OCI-LY7 (cell line): ENCODE measurements around the gene DIABLO. TPM values are rescaled to one million over a fixed set of nuclear protein-coding genes. Genes with fewer than 3 reads are reported as not detected.

Experiments
- BruUV-seq: library from RNA; stranded (reverse); fragments of 400-500 nt; replicated peaks from 2 replicates; lab custom pipeline; 2021; lab: Mats Ljungman, UMichigan
- CTCF ChIA-PET: fragments of 300-600 bp; sonication (Branson Sonifier 250); formaldehyde crosslinking; loops from one replicate; lab custom pipeline; 2022; ENCODE audit warnings: antibody characterized with exemption; ENCODE audit not compliant: unreplicated experiment; lab: Charles Lee
- POLR2A ChIA-PET: fragments of 300-600 bp; sonication (Branson Sonifier 250); formaldehyde crosslinking; loops from one replicate; lab custom pipeline; 2022; ENCODE audit warnings: antibody characterized with exemption; lab: Charles Lee
- DNase-seq: peaks from one replicate; pipeline ENCODE4 v3.0.0-alpha.2; 2015; ENCODE audit warnings: low spot score
- H2AFZ ChIP-seq: fragments of 200-600 bp; sonication (generic), shearing (Covaris generic); 2 replicates; pipeline ENCODE4 v1.6.1; 2014; ENCODE audit warnings: mild to moderate bottlenecking, antibody characterized with exemption, low read length, moderate library complexity
- H3K27ac ChIP-seq: fragments of 200-600 bp; sonication (generic); 2 replicates; pipeline ENCODE4 v1.5.1; 2014; ENCODE audit warnings: mixed run types, low read depth, mild to moderate bottlenecking, moderate library complexity, low read length, inconsistent platforms; ENCODE audit not compliant: poor library complexity, severe bottlenecking
- H3K36me3 ChIP-seq: fragments of 200-600 bp; sonication (generic); 2 replicates; pipeline ENCODE4 v1.6.1; 2014; ENCODE audit warnings: mild to moderate bottlenecking, antibody characterized with exemption, low read length, moderate library complexity, mixed read lengths; ENCODE audit not compliant: insufficient read depth
- H3K4me1 ChIP-seq: fragments of 200-600 bp; sonication (generic); 2 replicates; pipeline ENCODE4 v1.5.1; 2014; ENCODE audit warnings: mild to moderate bottlenecking, low read length; ENCODE audit not compliant: insufficient read depth, poor library complexity, severe bottlenecking
- H3K4me2 ChIP-seq: fragments of 200-600 bp; sonication (generic); 2 replicates; pipeline ENCODE4 v1.6.1; 2014; ENCODE audit warnings: mild to moderate bottlenecking, low read length
- H3K4me3 ChIP-seq: fragments of 200-600 bp; sonication (generic); 2 replicates; pipeline ENCODE4 v1.5.1; 2014; ENCODE audit warnings: mild to moderate bottlenecking, low read depth, low read length; ENCODE audit not compliant: poor library complexity, severe bottlenecking
- H3K79me2 ChIP-seq: fragments of 200-600 bp; sonication (generic); 2 replicates; pipeline ENCODE4 v1.6.1; 2016; ENCODE audit warnings: low read depth, mild to moderate bottlenecking, low read length, moderate library complexity, mixed read lengths; ENCODE audit not compliant: insufficient read depth
- H3K9me2 ChIP-seq: fragments of 200-600 bp; sonication (generic); 2 replicates; pipeline ENCODE4 v1.6.1; 2016; ENCODE audit warnings: mild to moderate bottlenecking, low read length, mixed read lengths; ENCODE audit not compliant: insufficient read depth
- H3K9me3 ChIP-seq: fragments of 200-600 bp; sonication (generic); 2 replicates; pipeline ENCODE4 v1.6.1; 2014; ENCODE audit warnings: mild to moderate bottlenecking, mixed run types, low read length, mixed read lengths
- H4K20me1 ChIP-seq: fragments of 200-600 bp; sonication (generic); 2 replicates; pipeline ENCODE4 v1.6.1; 2014; ENCODE audit warnings: mild to moderate bottlenecking, antibody characterized with exemption, low read length, moderate library complexity, mixed read lengths; ENCODE audit not compliant: insufficient read depth
- EZH2phosphoT487 ChIP-seq: fragments of 200-600 bp; sonication (generic); IDR thresholded peaks from 2 replicates; pipeline ENCODE4 v1.6.1; 2018; ENCODE audit warnings: low read depth, borderline replicate concordance, mild to moderate bottlenecking, mixed run types, antibody characterized with exemption, low read length, moderate library complexity, mixed read lengths
- intact Hi-C: fragments of 100-400 bp; cut with micrococcal nuclease; formaldehyde crosslinking; loops from one replicate; pipeline ENCODE4 v1.10.0; 2022; ENCODE audit not compliant: unreplicated experiment
- total RNA-seq, 2 experiments: library from RNA; depleted of rRNA in 1 of 2; stranded (reverse); fragments of >200 nt in 1 of 2; shearing (Covaris generic) in 1 of 2; gene quantifications; 2 replicates each; pipeline ENCODE4 v1.2.3, GENCODE V29; 2014 to 2022
- TF ChIP-seq, protein P1 (sequence below): fragments of 200-600 bp; sonication (generic); conservative IDR thresholded peaks from 2 replicates; pipeline ENCODE4 v1.5.1; 2014; ENCODE audit warnings: mild to moderate bottlenecking, antibody characterized with exemption, low read length, moderate library complexity, mixed read lengths

Gene DIABLO
- total RNA-seq, 2 experiments from 2014 or later, result 53.9 to 56.5 TPM

DNA sequence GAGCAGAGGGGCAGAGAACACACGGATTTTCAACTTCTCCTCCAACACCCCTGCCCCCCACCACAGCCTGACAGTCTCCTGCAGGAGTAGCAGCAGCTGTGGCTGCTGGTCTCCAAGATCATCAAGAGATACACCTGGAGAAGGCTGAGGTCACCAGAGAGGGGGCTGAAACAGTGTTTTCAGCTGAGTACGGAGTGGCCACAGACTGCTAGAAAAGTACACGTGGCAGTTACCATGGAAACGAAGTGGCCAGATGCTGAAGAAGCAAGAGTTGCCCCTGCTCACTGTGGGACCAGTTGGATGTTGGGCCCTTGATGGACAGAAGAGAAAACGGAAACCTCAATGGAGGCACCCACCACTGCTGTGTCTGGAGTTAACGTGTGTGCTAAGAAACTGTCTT is 4.9 kb upstream of the DIABLO start:
- Histone ChIP-seq H3K9me3 (no peaks in the 10 kb centered on the region), H3K9me2 (no peaks in the 10 kb centered on the region), H2AFZ (no peak overlapping the region), H3K4me1 (peaks cover 8% of the 10 kb centered on the region), H3K27ac (no peak overlapping the region), H3K36me3 (peaks cover 47% of the 10 kb centered on the region), H3K4me2 (no peak overlapping the region), H3K4me3 (no peak overlapping the region), H4K20me1 (no peaks in the 10 kb centered on the region), H3K79me2 (no peaks in the 10 kb centered on the region)
- CTCF ChIA-PET, result no interaction called here
- intact Hi-C loops, result no loop called here
- no TSS peak for BruUV-seq
- no peak for TF ChIP-seq EZH2phosphoT487
- TF ChIP-seq, protein P1, sequence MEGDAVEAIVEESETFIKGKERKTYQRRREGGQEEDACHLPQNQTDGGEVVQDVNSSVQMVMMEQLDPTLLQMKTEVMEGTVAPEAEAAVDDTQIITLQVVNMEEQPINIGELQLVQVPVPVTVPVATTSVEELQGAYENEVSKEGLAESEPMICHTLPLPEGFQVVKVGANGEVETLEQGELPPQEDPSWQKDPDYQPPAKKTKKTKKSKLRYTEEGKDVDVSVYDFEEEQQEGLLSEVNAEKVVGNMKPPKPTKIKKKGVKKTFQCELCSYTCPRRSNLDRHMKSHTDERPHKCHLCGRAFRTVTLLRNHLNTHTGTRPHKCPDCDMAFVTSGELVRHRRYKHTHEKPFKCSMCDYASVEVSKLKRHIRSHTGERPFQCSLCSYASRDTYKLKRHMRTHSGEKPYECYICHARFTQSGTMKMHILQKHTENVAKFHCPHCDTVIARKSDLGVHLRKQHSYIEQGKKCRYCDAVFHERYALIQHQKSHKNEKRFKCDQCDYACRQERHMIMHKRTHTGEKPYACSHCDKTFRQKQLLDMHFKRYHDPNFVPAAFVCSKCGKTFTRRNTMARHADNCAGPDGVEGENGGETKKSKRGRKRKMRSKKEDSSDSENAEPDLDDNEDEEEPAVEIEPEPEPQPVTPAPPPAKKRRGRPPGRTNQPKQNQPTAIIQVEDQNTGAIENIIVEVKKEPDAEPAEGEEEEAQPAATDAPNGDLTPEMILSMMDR, result no peak
- DNase-seq, result no peak
- POLR2A ChIA-PET, result no interaction called here

DNA sequence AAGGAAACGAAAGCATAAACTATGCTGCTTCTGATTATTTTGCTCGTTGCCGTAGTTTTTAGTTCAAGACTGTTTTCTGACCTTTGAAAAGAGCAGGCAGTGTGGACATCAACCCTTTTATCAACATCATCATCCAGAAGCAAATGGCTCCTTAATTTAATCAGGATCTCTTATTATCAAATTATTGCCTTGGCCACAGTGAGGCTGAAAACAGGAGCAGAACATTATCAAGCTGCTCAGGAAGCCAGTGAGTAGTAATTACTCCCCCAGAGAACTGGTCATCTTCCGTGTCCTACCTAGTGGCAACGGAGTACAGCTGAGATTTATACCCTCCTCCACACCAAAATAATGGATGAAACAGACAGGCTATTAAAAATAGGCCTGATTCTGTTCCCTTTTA is 2.2 kb upstream of the DIABLO start:
- CTCF ChIA-PET, result no interaction called here
- no peak for TF ChIP-seq EZH2phosphoT487
- Histone ChIP-seq H3K4me1 (peaks cover 17% of the 10 kb centered on the region), H3K4me2 (no peak overlapping the region), H4K20me1 (no peaks in the 10 kb centered on the region), H3K79me2 (peaks cover 22% of the 10 kb centered on the region), H3K4me3 (no peak overlapping the region), H3K9me2 (no peaks in the 10 kb centered on the region), H2AFZ (no peak overlapping the region), H3K27ac (no peak overlapping the region), H3K9me3 (no peaks in the 10 kb centered on the region), H3K36me3 (peaks cover 39% of the 10 kb centered on the region)
- POLR2A ChIA-PET, result interaction anchor here (0.9 kb wide), 1 partner anchor 88 kb away, joined by 3 read pairs; no protein-coding TSS in a partner anchor
- DNase-seq, result no peak
- BruUV-seq, result no TSS peak
- intact Hi-C loops, result no loop called here

DNA sequence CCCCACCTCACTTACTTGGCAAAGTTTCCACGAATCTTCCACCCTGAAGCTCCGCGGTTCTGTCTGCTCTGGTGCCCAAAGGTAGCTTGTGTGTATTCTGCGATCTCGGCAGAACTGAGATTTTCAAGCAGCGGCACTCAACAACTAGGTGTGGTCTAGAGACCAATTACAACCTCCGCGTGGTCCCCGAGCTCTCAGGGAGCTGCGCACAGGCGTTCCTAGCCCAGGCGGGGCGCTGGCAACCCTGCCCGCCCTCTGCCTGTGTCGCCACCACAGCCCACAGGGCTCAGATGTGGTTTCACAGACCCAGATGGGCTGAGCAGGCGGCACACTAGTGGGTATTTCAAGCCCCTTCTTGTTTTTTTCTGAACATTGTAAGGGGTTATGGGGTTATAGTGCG is 1.5 kb upstream of the DIABLO start:
- H3K9me3 ChIP-seq, result no peaks in the 10 kb centered on the region
- peaks cover 17% of the 10 kb centered on the region for H3K4me1 ChIP-seq
- POLR2A ChIA-PET, result interaction anchor here (0.6 kb wide), 1 partner anchor 159 kb away, joined by 3 read pairs; no protein-coding TSS in a partner anchor
- no peak overlapping the region for H3K27ac ChIP-seq
- intact Hi-C loops, result no loop called here
- no peaks in the 10 kb centered on the region for H4K20me1 ChIP-seq
- BruUV-seq, result no TSS peak
- CTCF ChIA-PET, result interaction anchor here (0.5 kb wide), 1 partner anchor 119 kb away, joined by 3 read pairs; no protein-coding TSS in a partner anchor
- TF ChIP-seq, protein P1, result no peak
- TF ChIP-seq EZH2phosphoT487, result no peak
- no peak for DNase-seq
- H3K4me3 ChIP-seq, result no peak overlapping the region
- H3K79me2 ChIP-seq, result peaks cover 22% of the 10 kb centered on the region
- H3K9me2 ChIP-seq, result no peaks in the 10 kb centered on the region
- H2AFZ ChIP-seq, result no peak overlapping the region
- no peak overlapping the region for H3K4me2 ChIP-seq
- peaks cover 42% of the 10 kb centered on the region for H3K36me3 ChIP-seq
